ENCODE data around the gene RRAD.

Gene RRAD

GRCh38 chr16:66894948-66895688 lies 30.2 kb downstream of the RRAD start:
- in situ Hi-C loops (cut with HindIII; ENCODE audit: low pct_ligation_motif_present, low sequenced_read_pairs), result no loop called here
- Histone ChIP-seq H3K27me3 (replicated peaks) (no peaks in the 10 kb centered on the region), H3K36me3 (replicated peaks) (no peaks in the 10 kb centered on the region), H3K4me3 (ENCODE audit: low read depth, low read length) (no peak overlapping the region), H3K27ac (no peak overlapping the region)
- DNase-seq, result peak; percentile 51
- TF ChIP-seq CTCF (IDR thresholded peaks at IDR 0.05; ENCODE audit: low read depth, low read length, missing control alignments), result peak; percentile 96

GRCh38 chr16:66894055-66894454 lies 31.3 kb downstream of the RRAD start:
- Histone ChIP-seq H3K27ac (no peak overlapping the region), H3K4me3 (ENCODE audit: low read depth, low read length) (no peak overlapping the region), H3K27me3 (replicated peaks) (no peaks in the 10 kb centered on the region), H3K36me3 (replicated peaks) (no peaks in the 10 kb centered on the region)
- in situ Hi-C loops (cut with HindIII; ENCODE audit: low pct_ligation_motif_present, low sequenced_read_pairs), result no loop called here
- no peak for DNase-seq
- TF ChIP-seq CTCF (IDR thresholded peaks at IDR 0.05; ENCODE audit: low read depth, low read length, missing control alignments), result no peak

GRCh38 chr16:66891797-66892196 lies 33.5 kb downstream of the RRAD start:
- Histone ChIP-seq H3K27ac (no peak overlapping the region), H3K27me3 (replicated peaks) (no peaks in the 10 kb centered on the region), H3K36me3 (replicated peaks) (no peaks in the 10 kb centered on the region), H3K4me3 (ENCODE audit: low read depth, low read length) (no peak overlapping the region)
- no peak for TF ChIP-seq CTCF (IDR thresholded peaks at IDR 0.05; ENCODE audit: low read depth, low read length, missing control alignments)
- in situ Hi-C loops (cut with HindIII; ENCODE audit: low pct_ligation_motif_present, low sequenced_read_pairs), result no loop called here
- no peak for DNase-seq

GRCh38 chr16:66891360-66891759 lies 34.0 kb downstream of the RRAD start:
- Histone ChIP-seq H3K27me3 (replicated peaks) (no peaks in the 10 kb centered on the region), H3K4me3 (ENCODE audit: low read depth, low read length) (no peak overlapping the region), H3K36me3 (replicated peaks) (no peaks in the 10 kb centered on the region), H3K27ac (no peak overlapping the region)
- no peak for TF ChIP-seq CTCF (IDR thresholded peaks at IDR 0.05; ENCODE audit: low read depth, low read length, missing control alignments)
- no peak for DNase-seq
- in situ Hi-C loops (cut with HindIII; ENCODE audit: low pct_ligation_motif_present, low sequenced_read_pairs), result no loop called here

- no peak for TF ChIP-seq CTCF (IDR thresholded peaks at IDR 0.05; ENCODE audit: low read depth, low read length, missing control alignments)
- no peak for DNase-seq
- no peak overlapping the region for H3K27ac ChIP-seq
- in situ Hi-C loops (cut with HindIII; ENCODE audit: low pct_ligation_motif_present, low sequenced_read_pairs), result no loop called here
- H3K4me3 ChIP-seq (ENCODE audit: low read depth, low read length), result no peak overlapping the region
- peaks cover 1% of the 10 kb centered on the region for H3K36me3 ChIP-seq (replicated peaks)
- H3K27me3 ChIP-seq (replicated peaks), result no peaks in the 10 kb centered on the region
Observed at GRCh38 chr16:66890799-66891198, 34.5 kb downstream of the RRAD start.

GRCh38 chr16:66889622-66890021 lies 35.7 kb downstream of the RRAD start:
- in situ Hi-C loops (cut with HindIII; ENCODE audit: low pct_ligation_motif_present, low sequenced_read_pairs), result no loop called here
- TF ChIP-seq CTCF (IDR thresholded peaks at IDR 0.05; ENCODE audit: low read depth, low read length, missing control alignments), result no peak
- Histone ChIP-seq H3K27me3 (replicated peaks) (no peaks in the 10 kb centered on the region), H3K36me3 (replicated peaks) (peaks cover 13% of the 10 kb centered on the region), H3K4me3 (ENCODE audit: low read depth, low read length) (no peak overlapping the region), H3K27ac (no peak overlapping the region)
- DNase-seq, result no peak
